Medulla oblongata (tissue), 1 donor: Measurements from ENCODE around the gene PIN4.
"Not testable (repeated sequence)": the region's sequence is repeated elsewhere in the genome, so short reads cannot be mapped to it uniquely, and the experiment has no call there.

Experiments used
- DNase-seq: peaks from one replicate; pipeline ENCODE4 v3.0.0-alpha.2; 2015; ENCODE audit errors: extremely low spot score

The PIN4 gene

GRCh38 chrX:72201836-72202536 is 20.4 kb downstream of the PIN4 start:
- DNase-seq = no peak

DNA sequence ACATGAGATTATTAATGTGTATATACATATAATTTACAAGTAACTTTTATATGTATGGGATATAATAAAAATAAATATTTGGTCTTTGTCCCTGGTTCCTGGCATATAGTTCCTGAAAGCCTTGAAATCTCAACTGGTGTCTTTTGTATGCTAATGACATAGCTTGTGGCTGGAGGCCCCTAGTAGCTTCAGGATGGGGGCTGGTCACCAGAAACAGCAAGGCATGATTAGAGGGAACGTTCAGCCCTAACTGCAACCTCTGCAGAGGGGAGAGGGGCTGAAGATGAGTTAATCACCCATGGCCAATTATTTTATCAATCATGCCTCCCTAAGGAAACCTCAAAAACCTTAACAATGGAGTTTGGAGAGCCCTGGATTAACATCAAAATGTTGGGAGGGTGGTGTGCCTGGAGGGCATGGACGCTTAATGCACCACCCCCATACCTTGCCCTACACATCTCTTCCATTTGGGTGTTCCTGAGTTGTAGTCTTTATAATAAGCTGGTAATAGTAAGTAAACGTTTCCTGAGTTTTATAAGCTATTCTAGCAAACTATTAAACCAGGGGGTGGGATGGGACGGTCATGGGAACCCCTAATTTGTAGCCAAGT is 21.3 kb downstream of the PIN4 start:
- DNase-seq = no peak

- DNase-seq = no peak
Observed at GRCh38 chrX:72203421-72203820, 21.9 kb downstream of the PIN4 start.

DNA sequence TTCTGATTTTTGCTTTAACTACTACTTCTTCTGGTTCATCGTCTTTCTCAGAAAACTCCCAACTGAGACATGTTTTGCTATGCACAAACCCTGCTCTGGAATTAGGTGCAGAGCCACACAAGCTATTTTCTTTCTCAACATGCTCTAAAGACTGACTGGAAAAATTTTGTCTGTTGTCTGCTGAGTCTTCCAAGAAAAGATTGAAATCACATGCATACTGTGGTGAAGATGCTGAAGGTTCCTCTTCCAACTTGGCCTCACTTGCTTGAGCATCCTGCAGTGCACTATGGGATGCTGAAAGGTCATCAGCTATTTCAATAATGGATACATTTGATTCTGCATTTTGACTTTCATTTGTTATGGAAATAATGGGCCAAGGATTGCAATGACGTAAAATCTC is 24.1 kb downstream of the PIN4 start:
- DNase-seq = no peak

- no peak for DNase-seq
Observed at GRCh38 chrX:72207366-72207765, 25.8 kb downstream of the PIN4 start.

- no peak for DNase-seq
Observed at GRCh38 chrX:72208126-72208800, 26.7 kb downstream of the PIN4 start.

DNA sequence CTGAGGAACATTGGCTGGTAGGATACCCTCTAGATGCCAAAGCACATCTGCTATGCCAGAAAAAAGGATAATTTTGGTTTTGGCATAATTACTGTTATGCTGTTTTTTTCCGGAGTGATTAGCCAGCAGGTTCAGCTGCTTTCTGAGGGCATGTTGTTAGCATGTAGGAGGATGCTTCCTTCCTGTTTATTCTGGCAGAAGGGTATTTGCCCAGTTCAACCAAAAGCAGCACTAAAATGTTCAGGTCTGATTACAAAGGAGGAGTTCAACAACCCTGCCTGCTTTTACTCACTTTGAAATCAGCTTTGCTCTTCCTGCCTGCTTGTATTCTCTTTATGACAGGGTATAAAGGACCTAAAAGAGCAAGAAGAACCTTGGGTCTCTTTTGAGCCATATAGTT is 35.4 kb downstream of the PIN4 start:
- no peak for DNase-seq

DNA sequence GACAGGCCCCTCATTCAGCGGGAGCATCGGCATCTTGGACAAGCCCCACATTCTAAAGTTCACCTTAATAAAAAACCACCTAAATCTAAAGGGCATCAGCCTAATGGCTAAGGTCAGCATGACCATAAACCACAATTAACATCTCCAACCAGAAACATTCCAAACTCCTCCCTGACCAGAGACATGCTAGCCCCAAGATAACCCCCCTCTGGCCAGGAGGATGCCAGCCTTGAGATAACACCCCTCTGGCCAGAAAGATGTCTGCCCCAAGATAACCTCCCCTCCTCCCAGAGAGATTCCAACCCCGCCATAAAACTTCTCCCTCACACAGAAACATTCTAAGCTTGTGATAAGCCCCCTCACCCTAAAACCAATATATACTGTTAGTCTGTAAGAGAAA is 38.8 kb downstream of the PIN4 start:
- not testable (repeated sequence) for DNase-seq

- DNase-seq = no peak
Observed at GRCh38 chrX:72230290-72230689, 48.7 kb downstream of the PIN4 start.

- no peak for DNase-seq
Observed at GRCh38 chrX:72236841-72237240, 55.3 kb downstream of the PIN4 start.

- DNase-seq = no peak
Observed at GRCh38 chrX:72238183-72238582, 56.6 kb downstream of the PIN4 start.

- peak; percentile 80 for DNase-seq
Observed at GRCh38 chrX:72238721-72239475, 57.3 kb downstream of the PIN4 start, which contains the start of gene ERCC6L. Gene ERCC6L (minus strand): TSS chrX:72239027. CDS start chrX:72238911, 116 bp downstream.

DNA sequence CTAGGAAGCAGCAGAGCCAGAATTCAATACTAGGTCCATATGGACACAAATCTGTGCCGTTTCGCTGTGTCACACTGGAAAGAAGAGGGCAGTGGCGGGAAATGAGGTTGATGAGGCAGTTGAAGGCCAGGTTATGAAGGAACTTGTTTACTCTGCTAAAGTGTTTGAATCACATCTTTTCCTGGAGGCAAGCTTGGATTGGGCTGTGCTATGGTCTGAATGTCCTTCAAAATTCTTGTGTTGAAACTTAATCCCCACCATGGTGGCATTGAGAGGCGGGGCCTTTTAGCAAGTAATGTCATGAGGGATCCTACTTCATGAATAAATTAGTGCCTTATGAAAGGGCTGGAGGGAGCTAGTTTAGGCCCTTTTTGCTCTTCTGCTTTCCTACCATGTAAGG is 59.4 kb downstream of the PIN4 start:
- no peak for DNase-seq

- no peak for DNase-seq
Observed at GRCh38 chrX:72243472-72243871, 61.9 kb downstream of the PIN4 start.

DNA sequence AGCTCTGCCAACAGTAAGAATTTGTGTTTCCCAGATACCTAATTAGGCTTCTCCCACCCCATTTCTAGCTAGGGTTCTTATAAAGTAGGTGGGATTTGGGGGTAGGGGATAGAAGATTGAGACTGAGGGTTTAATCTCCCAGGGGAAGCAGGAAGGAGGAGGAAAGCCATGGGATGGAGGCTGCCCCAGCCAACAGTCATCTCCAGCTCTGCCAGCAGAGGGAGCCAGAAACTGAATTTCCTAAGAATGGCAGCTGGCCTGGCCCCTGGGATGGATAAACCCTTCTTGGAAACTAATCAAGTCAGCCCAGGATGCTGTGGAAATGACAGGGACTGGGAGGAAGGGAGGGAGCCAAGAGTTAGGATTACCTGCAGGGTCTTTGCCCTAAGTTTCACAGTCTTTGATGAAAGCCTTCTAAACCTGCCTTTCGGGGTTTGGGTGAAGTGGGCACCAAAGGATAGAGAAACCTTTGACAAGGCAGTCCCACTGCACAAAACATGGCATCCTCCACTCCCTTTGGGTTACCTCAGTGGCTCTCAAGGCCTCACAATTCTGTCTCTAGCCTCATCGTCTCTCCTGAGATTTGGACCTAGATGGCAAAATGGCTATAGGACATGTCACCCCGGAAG is 64.0 kb downstream of the PIN4 start:
- peak; percentile 34 for DNase-seq

DNA sequence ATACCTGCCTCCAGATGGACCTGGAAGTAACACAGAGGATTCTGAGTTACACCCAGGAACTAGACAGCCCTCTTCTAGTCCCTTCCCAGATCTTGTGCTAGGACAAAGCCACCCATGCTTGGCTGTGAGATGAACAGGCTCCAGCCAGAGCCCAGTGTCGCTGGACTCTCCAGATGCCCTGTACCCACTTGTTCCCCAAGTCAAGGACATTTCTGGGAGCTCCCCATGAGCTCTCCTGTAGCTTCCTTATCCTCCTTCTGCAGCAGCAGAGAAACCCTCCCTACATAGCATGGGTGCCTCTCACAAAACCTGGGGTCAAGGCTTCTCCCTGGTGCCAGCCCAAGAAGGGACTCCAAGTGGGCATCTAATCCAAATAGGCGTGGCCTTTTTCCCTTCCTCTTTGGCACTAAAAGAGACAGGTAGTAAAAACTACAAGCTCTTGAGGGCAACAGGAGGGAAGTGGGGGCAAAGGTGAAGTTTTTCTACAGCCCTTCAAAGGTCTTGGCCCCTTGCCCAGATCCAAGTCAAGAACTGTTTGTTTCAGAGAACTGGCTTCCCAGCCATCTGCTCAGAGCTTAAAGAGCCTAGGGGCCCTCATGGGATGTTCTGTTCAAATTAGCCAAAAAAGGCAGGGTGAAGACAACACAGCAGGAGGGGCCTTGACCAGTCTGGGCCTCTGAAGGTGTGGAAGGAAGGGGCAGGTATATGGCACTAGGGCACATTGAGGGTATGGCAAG is 65.8 kb downstream of the PIN4 start:
- no peak for DNase-seq
